Uterus (tissue), 2 donors: ENCODE results near the gene NHLRC1.

Experiments
- CTCF ChIP-seq, 4 experiments: fragments of 200-600 bp in 2 of 4; fragments of 450-650 bp in 2 of 4; sonication (generic) in 2 of 4; IDR thresholded peaks; one replicate each; pipeline ENCODE4 v1.5.1; 2016 to 2019; ENCODE audit warnings: antibody characterized with exemption in 4 of 4, mild to moderate bottlenecking in 2 of 4, moderate library complexity in 1 of 4
- POLR2A ChIP-seq, 2 donors: fragments of 450-650 bp; IDR thresholded peaks; one replicate each; pipeline ENCODE4 v1.6.1; 2016; ENCODE audit warnings: antibody characterized with exemption in 2 of 2, mild to moderate bottlenecking in 1 of 2, moderate library complexity in 1 of 2

- no peak for TF ChIP-seq CTCF (IDR thresholded peaks at IDR 0.05)
- TF ChIP-seq POLR2A (IDR thresholded peaks at IDR 0.05), result no peak
These were observed 33.5 kb upstream of the NHLRC1 start for GRCh38 chr6:18155864-18156421.
